ENCODE results near the gene JARID2.

The JARID2 gene

GRCh38 chr6:15245361-15246216 is at the start of gene JARID2:
Gene JARID2 (plus strand): TSS chr6:15246069. CDS start chr6:15246540, 471 bp downstream.
- H3K27me3 ChIP-seq (replicated peaks; ENCODE audit: control insufficient read depth, insufficient read depth, low read length) = no peaks in the 10 kb centered on the region
- peak; percentile 99 for DNase-seq (ENCODE audit: low read depth)
- H3K9me3 ChIP-seq (ENCODE audit: control insufficient read depth, low read length) = no peaks in the 10 kb centered on the region
- peak within 1 kb of the TSS; percentile 99 for H3K4me3 ChIP-seq (ENCODE audit: low read length)
- H3K9ac ChIP-seq (ENCODE audit: low read length) = peak within 1 kb of the TSS; percentile 96
- peaks cover 34% of the 10 kb centered on the region for H3K4me1 ChIP-seq (ENCODE audit: control insufficient read depth, insufficient read depth, low read length)
- H3K36me3 ChIP-seq (ENCODE audit: control insufficient read depth, insufficient read depth, low read length, severe bottlenecking) = no peaks in the 10 kb centered on the region

- no peak overlapping the region for H3K9ac ChIP-seq (ENCODE audit: low read length)
- DNase-seq (ENCODE audit: low read depth) = no peak
- no peaks in the 10 kb centered on the region for H3K9me3 ChIP-seq (ENCODE audit: control insufficient read depth, low read length)
- H3K4me3 ChIP-seq (ENCODE audit: low read length) = no peak overlapping the region
- no peaks in the 10 kb centered on the region for H3K4me1 ChIP-seq (ENCODE audit: control insufficient read depth, insufficient read depth, low read length)
- H3K36me3 ChIP-seq (ENCODE audit: control insufficient read depth, insufficient read depth, low read length, severe bottlenecking) = no peaks in the 10 kb centered on the region
- H3K27me3 ChIP-seq (replicated peaks; ENCODE audit: control insufficient read depth, insufficient read depth, low read length) = no peaks in the 10 kb centered on the region
Measured at GRCh38 chr6:15200087-15200486, 45.8 kb upstream of the JARID2 start.

GRCh38 chr6:15205321-15205720 is 40.5 kb upstream of the JARID2 start:
- DNase-seq (ENCODE audit: low read depth) = no peak
- Histone ChIP-seq H3K4me1 (ENCODE audit: control insufficient read depth, insufficient read depth, low read length) (peaks cover 22% of the 10 kb centered on the region), H3K9ac (ENCODE audit: low read length) (no peak overlapping the region), H3K36me3 (ENCODE audit: control insufficient read depth, insufficient read depth, low read length, severe bottlenecking) (no peaks in the 10 kb centered on the region), H3K27me3 (replicated peaks; ENCODE audit: control insufficient read depth, insufficient read depth, low read length) (no peaks in the 10 kb centered on the region), H3K4me3 (ENCODE audit: low read length) (no peak overlapping the region), H3K9me3 (ENCODE audit: control insufficient read depth, low read length) (no peaks in the 10 kb centered on the region)

GRCh38 chr6:15206887-15207286 is 39.0 kb upstream of the JARID2 start:
- Histone ChIP-seq H3K27me3 (replicated peaks; ENCODE audit: control insufficient read depth, insufficient read depth, low read length) (no peaks in the 10 kb centered on the region), H3K4me1 (ENCODE audit: control insufficient read depth, insufficient read depth, low read length) (peaks cover 22% of the 10 kb centered on the region), H3K36me3 (ENCODE audit: control insufficient read depth, insufficient read depth, low read length, severe bottlenecking) (no peaks in the 10 kb centered on the region), H3K9me3 (ENCODE audit: control insufficient read depth, low read length) (no peaks in the 10 kb centered on the region), H3K4me3 (ENCODE audit: low read length) (no peak overlapping the region), H3K9ac (ENCODE audit: low read length) (peak overlapping the region; percentile 32)
- DNase-seq (ENCODE audit: low read depth) = no peak

GRCh38 chr6:15207923-15208322 is 37.9 kb upstream of the JARID2 start:
- Histone ChIP-seq H3K4me3 (ENCODE audit: low read length) (no peak overlapping the region), H3K9me3 (ENCODE audit: control insufficient read depth, low read length) (no peaks in the 10 kb centered on the region), H3K27me3 (replicated peaks; ENCODE audit: control insufficient read depth, insufficient read depth, low read length) (no peaks in the 10 kb centered on the region), H3K9ac (ENCODE audit: low read length) (no peak overlapping the region), H3K4me1 (ENCODE audit: control insufficient read depth, insufficient read depth, low read length) (peaks cover 22% of the 10 kb centered on the region), H3K36me3 (ENCODE audit: control insufficient read depth, insufficient read depth, low read length, severe bottlenecking) (no peaks in the 10 kb centered on the region)
- no peak for DNase-seq (ENCODE audit: low read depth)

- no peaks in the 10 kb centered on the region for H3K27me3 ChIP-seq (replicated peaks; ENCODE audit: control insufficient read depth, insufficient read depth, low read length)
- H3K9ac ChIP-seq (ENCODE audit: low read length) = no peak overlapping the region
- H3K4me3 ChIP-seq (ENCODE audit: low read length) = no peak overlapping the region
- no peaks in the 10 kb centered on the region for H3K4me1 ChIP-seq (ENCODE audit: control insufficient read depth, insufficient read depth, low read length)
- H3K9me3 ChIP-seq (ENCODE audit: control insufficient read depth, low read length) = no peaks in the 10 kb centered on the region
- H3K36me3 ChIP-seq (ENCODE audit: control insufficient read depth, insufficient read depth, low read length, severe bottlenecking) = no peaks in the 10 kb centered on the region
- DNase-seq (ENCODE audit: low read depth) = no peak
Measured at GRCh38 chr6:15213838-15214400, 31.9 kb upstream of the JARID2 start.

GRCh38 chr6:15218401-15218800 is 27.5 kb upstream of the JARID2 start:
- Histone ChIP-seq H3K9me3 (ENCODE audit: control insufficient read depth, low read length) (no peaks in the 10 kb centered on the region), H3K27me3 (replicated peaks; ENCODE audit: control insufficient read depth, insufficient read depth, low read length) (no peaks in the 10 kb centered on the region), H3K4me1 (ENCODE audit: control insufficient read depth, insufficient read depth, low read length) (peaks cover 8% of the 10 kb centered on the region), H3K9ac (ENCODE audit: low read length) (no peak overlapping the region), H3K36me3 (ENCODE audit: control insufficient read depth, insufficient read depth, low read length, severe bottlenecking) (no peaks in the 10 kb centered on the region), H3K4me3 (ENCODE audit: low read length) (no peak overlapping the region)
- no peak for DNase-seq (ENCODE audit: low read depth)

GRCh38 chr6:15220062-15220461 is 25.8 kb upstream of the JARID2 start:
- Histone ChIP-seq H3K4me1 (ENCODE audit: control insufficient read depth, insufficient read depth, low read length) (peaks cover 8% of the 10 kb centered on the region), H3K27me3 (replicated peaks; ENCODE audit: control insufficient read depth, insufficient read depth, low read length) (no peaks in the 10 kb centered on the region), H3K36me3 (ENCODE audit: control insufficient read depth, insufficient read depth, low read length, severe bottlenecking) (no peaks in the 10 kb centered on the region), H3K9me3 (ENCODE audit: control insufficient read depth, low read length) (no peaks in the 10 kb centered on the region), H3K4me3 (ENCODE audit: low read length) (no peak overlapping the region), H3K9ac (ENCODE audit: low read length) (no peak overlapping the region)
- no peak for DNase-seq (ENCODE audit: low read depth)

GRCh38 chr6:15227827-15228318 is 18.0 kb upstream of the JARID2 start:
- no peaks in the 10 kb centered on the region for H3K4me1 ChIP-seq (ENCODE audit: control insufficient read depth, insufficient read depth, low read length)
- no peak for DNase-seq (ENCODE audit: low read depth)
- no peak overlapping the region for H3K4me3 ChIP-seq (ENCODE audit: low read length)
- H3K9ac ChIP-seq (ENCODE audit: low read length) = no peak overlapping the region
- H3K27me3 ChIP-seq (replicated peaks; ENCODE audit: control insufficient read depth, insufficient read depth, low read length) = no peaks in the 10 kb centered on the region
- H3K9me3 ChIP-seq (ENCODE audit: control insufficient read depth, low read length) = peaks cover 3% of the 10 kb centered on the region
- H3K36me3 ChIP-seq (ENCODE audit: control insufficient read depth, insufficient read depth, low read length, severe bottlenecking) = no peaks in the 10 kb centered on the region

- Histone ChIP-seq H3K4me1 (ENCODE audit: control insufficient read depth, insufficient read depth, low read length) (no peaks in the 10 kb centered on the region), H3K9me3 (ENCODE audit: control insufficient read depth, low read length) (peaks cover 3% of the 10 kb centered on the region), H3K36me3 (ENCODE audit: control insufficient read depth, insufficient read depth, low read length, severe bottlenecking) (no peaks in the 10 kb centered on the region), H3K4me3 (ENCODE audit: low read length) (no peak overlapping the region), H3K27me3 (replicated peaks; ENCODE audit: control insufficient read depth, insufficient read depth, low read length) (no peaks in the 10 kb centered on the region), H3K9ac (ENCODE audit: low read length) (no peak overlapping the region)
- DNase-seq (ENCODE audit: low read depth) = no peak
Measured at GRCh38 chr6:15230827-15231226, 15.0 kb upstream of the JARID2 start.

GRCh38 chr6:15232836-15233510 is 12.9 kb upstream of the JARID2 start:
- DNase-seq (ENCODE audit: low read depth) = no peak
- Histone ChIP-seq H3K9ac (ENCODE audit: low read length) (no peak overlapping the region), H3K27me3 (replicated peaks; ENCODE audit: control insufficient read depth, insufficient read depth, low read length) (no peaks in the 10 kb centered on the region), H3K4me1 (ENCODE audit: control insufficient read depth, insufficient read depth, low read length) (no peaks in the 10 kb centered on the region), H3K36me3 (ENCODE audit: control insufficient read depth, insufficient read depth, low read length, severe bottlenecking) (no peaks in the 10 kb centered on the region), H3K4me3 (ENCODE audit: low read length) (no peak overlapping the region), H3K9me3 (ENCODE audit: control insufficient read depth, low read length) (peaks cover 1% of the 10 kb centered on the region)

Data from adipocyte (in vitro differentiated cells).